ENCODE results near the gene TGFA.
"Not testable (repeated sequence)": the region's sequence is repeated elsewhere in the genome, so short reads cannot be mapped to it uniquely, and the experiment has no call there.

The TGFA gene

DNA sequence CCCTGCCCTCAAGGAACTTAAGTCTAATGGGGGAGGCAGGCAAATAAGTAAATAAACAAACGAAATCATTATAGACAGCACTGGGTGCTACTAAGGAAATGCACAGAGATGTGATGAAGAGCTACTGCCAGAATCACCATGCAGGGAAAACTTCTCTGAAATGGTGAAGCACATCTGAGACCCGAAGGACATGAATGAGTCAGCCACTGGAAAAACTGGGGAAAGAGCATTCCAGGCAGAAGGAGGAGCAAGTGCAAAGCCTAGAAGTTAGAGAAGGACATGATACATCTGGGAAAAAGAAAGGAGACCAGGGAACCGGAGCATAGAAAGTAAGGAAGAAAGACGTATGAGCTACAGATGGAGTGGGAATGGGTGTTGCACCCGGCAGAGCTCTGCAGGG lies 56.8 kb downstream of the TGFA start:
- peak; percentile 13 for DNase-seq

DNA sequence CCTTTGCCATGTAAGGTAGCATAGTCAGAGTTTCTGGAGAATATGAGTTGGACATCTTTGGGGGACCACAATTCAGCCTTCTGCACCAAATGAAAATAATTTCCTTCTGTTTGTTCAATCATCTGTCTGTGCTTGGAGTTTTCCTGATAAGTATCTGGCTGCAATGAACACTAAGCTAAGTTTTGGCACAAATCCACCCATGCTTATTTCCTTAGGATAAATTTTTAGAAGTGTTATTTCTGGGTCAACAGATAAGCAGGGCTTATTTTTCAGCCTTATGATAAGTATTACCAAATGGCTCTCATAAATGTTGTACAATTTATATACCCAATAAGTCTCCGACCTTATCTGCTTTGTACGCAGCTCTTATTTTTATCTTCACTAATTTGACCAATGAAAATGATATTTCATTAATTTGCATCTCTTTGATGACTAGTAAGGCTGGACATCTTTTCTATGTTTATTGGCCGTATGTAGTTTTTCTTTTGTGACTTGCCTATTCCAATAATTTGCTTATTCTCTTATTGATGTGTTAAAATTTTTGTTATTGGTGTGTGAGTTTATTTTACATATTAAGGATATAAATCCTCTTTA lies 59.2 kb downstream of the TGFA start:
- no peak for DNase-seq

DNA sequence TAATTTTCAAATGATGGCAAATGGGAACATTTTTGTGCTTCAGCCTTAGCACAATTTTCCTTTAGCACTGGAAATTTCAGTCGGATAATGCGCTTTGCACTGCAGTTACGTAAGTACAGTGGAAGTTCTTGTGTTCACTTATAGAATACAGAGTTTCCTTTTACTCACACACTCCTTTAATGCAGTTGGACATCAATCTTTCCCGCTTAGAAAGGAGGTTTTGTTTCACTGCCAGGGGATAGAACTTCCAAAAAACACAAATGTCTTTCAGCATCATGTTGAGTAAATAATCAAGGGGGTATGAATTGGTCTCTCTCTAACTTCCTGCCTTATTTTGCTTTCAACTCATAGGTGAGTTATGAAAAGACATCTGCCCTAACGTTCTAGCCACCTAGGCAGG lies 63.2 kb downstream of the TGFA start:
- no peak for DNase-seq

DNA sequence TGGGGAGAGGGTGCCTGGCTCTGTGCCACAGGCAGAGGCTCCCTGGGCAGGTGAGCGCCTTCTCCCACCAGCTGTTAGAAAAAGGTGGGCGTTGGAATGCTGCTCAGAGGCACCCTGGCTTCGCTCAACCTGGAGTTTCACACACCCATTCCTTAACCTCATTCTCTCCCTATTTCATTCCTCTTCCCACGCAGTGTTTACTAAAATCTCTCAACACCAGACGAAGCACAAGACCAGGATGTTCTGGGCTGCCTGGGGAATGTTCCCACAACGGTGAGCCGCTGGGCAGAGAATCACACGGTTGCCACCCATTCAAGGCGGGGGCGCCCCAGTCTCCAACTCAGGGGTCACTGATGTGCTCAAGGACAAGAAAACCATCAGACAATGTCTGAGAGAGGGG lies 64.5 kb downstream of the TGFA start:
- DNase-seq, result no peak

DNA sequence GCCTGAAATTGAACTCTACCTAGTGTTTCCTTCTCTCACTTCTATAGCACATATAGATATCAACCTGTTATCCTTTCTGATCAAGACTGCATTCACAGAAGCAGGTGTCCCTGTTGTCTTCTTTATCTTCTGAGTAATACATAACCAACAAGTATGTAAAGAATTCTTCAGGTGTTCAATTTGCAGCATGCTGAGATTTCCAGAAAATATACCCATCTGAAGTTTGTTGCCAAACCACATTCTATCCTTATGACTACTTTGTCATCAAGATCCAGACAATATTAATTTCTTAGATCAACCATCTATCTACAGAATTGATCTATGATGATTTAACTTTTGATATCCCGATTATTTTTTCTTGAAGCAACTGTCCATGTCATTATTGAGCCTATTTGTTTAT lies 69.5 kb downstream of the TGFA start:
- DNase-seq, result no peak

DNA sequence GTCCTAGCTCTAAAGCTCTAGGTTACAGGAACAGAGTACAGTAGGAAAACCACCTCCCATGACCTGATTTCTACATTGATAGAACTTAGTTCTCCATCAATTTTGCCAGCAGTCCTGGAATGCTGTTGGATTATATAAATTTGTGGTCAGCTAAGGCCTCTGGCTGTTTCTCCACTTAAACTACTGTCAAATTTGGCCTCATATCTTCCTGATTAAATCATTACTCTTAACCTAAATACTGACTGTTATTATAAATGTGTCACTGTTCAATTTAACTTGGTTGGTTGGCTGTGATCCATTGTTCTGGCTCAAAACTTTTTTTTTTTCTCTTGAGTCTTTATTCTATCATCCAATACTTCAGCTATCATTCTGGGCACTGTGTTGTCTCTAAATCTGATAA lies 71.2 kb downstream of the TGFA start:
- no peak for DNase-seq

DNA sequence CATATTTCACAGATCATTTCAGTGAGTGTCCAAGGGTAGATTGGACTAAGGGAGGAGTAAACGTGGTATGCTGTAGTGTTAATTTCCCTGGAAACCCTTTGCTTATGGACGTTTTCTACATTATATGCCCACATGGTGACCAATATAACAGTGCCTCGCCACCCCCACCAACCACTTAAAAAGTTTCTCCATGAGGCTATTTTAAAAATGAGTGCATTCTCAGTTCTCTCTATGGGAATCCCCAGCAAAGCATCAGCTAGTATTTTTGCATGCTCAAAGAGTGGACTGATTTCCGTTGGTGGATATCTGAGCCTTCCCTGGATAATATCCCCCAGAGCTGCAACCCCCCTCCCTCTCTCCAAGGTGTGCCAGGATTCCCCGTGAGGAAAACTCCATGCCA lies 73.2 kb downstream of the TGFA start:
- no peak for DNase-seq

DNA sequence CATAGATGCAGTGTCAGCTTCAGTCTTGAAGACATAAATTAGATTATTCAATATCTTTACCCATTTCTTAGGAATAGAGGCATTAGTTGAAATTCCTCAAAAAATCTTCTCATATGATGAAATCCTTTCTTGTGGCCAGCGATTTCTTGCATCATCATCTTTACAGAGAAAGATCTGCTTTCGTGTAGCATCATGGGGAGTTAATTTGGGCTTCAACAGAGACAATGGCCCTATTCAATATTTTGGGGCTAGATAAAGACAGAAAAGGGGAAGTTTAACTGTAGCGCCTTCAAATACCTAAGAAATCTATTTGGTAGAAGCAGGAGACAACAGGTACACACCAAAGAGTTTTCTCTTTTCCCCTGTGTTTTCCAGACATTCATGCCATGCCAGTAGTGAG lies 73.8 kb downstream of the TGFA start:
- no peak for DNase-seq

DNA sequence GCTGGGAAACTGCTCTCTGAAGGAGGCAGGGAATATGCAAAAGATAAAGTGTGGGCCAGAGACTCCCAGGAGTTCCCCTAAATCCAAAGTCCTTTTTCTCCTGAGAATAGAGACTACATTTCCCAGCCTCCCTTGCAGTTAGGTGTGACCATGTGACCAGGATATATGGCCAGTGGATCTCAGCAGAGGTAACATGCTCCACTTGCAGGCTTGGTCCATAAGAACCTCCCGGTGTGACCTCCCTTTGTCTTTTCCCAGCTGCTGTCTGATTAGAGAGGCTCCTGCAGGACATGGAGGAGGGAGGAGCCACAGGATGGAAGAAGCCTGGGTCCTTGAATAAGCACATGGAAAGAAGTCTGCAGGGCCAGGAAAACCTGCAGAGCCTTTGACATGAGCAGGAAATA lies 76.2 kb downstream of the TGFA start:
- DNase-seq, result no peak

DNA sequence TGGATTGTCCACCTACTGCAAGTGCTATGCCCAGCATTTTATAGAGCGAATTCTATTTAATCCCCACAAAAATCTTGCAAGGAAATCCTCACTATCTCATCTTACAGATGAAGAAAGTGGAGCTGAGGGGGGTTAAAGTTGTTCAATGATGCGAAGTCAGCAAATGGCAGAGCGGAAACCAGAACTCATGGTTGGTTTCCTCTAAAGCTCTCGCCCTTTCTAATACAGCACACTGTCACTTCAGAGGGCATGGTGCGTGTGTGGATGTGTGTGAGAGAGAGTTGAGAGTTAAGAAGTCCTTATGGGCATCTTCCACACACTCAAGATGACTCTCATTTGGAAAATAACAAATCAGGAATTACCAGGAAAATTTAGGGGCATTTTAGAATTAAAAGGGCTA lies 78.4 kb downstream of the TGFA start:
- no peak for DNase-seq

DNA sequence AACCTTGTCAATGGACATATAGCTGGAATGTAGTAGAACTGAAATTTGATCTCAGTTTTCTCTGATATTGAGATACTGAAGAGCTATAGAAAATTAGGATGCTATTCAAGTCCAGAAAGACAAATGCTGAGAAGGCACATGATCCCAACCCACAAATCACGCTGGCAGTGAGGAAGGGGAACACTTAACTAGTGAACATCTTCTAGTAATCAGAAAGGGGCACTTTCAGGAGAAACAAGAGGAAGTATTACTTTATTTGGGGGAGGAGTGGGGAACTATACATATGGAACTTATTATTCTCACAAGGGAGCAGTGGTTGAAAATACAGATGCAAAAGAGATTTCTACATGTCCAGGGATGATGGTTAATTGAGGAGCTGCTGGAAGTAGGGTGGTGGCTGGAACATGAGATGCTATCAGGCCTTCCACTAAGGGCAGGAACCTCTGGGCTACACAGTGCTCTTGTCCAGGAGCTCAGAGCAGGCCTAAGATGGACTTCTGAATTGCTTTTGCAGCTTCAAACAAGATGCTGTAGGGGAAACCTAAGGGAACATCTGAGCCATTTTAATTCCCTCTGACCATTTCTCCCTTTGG lies 79.3 kb downstream of the TGFA start:
- DNase-seq, result no peak

DNA sequence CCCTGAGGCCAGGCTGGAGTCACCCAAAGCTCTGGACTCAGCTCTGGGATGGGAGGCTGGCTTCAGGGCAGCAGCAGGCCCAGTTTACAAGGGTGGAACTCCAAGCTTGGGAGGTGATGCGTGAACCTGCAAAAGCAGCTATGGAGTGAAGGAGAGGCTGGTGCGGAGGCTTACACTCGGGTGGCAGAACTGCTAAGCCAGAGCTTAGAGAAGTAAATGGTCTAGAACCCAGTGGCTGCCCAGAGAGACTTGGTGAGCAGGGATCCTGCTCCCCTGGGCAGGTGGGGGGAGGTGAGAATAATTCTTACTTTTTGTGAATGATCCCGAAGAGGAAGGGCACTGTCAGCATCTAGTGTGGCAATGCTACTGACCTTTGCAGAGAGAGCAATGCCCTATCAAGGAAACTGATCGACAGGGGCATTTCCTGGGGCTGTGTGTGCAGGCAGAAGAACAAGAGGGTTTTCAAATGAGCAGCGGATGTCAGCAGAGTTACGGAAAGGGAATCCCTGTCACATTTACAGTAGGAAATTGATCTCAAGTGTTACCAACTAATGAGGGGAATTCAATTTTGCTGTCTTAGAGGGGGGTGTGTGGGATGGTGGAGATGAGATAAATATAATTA lies 80.4 kb downstream of the TGFA start:
- no peak for DNase-seq

DNA sequence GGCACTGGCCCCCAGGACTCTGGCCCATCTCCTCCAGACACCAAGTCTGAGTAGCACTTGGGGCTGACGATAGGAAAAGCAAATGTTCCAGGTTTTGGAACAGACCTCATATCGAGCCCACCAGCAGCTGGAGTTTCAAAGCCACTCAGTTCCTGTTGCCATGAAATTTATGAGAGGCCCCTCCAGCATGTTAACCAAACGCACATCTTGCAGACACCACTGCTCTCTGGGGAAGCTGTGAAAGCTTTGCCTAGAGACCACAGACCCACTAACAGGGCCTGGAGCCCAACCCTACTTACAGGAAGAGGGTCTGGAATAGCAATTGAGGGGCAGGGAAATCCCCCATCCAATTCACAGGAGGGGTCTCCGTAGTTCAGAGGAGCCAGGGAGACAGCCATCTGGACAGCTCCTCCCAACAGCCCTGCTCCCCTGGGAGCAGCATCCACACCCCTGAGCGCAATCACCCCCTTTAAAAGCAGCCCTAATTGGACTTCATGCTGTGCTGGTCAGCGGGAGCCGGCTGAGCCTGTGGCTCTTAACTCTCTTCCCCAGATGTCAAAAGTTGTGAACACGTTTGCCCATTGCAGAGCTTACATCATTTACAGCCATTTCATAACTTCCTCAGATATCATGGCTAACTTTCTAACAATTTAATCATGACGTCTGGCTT lies 81.3 kb downstream of the TGFA start:
- DNase-seq, result no peak

DNA sequence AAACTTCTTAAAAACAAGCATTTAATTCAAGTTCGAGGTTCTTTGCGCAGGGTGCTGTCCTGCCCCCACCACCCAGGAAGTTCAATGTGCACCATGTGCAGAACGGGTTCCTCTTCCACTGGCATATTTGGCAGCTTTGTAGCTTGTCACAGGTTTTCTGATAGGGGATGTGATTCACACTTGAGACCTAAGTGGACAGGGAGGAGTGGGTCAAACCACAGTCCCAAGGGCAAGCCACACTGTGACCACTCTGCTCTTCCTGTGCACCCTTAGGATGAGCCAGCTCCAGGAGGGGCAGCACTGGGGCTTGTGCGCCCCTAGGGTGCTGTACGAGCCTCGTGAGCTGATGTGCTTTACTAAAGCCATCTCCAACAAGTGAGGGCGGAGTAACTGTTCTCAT lies 82.5 kb downstream of the TGFA start:
- DNase-seq, result no peak

DNA sequence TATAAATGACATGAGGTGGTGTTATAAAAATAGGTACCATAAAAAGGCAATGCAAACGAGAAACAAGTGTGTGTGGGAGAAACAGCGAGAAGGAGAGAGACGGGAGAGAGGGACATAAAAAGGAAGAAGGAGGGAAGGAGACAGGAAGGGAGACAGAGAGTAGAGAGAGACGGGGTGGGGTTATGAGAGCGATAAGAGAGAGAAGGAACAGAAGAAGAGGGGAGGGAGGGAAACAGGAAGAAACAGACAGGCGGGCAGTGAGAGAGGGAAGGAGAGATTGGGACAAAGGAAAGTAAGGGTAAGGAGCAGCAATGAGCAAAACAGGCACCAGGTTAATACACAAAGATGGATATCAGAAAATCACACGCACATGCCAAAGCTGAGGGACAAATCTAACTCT lies 83.7 kb downstream of the TGFA start:
- DNase-seq, result no peak

DNA sequence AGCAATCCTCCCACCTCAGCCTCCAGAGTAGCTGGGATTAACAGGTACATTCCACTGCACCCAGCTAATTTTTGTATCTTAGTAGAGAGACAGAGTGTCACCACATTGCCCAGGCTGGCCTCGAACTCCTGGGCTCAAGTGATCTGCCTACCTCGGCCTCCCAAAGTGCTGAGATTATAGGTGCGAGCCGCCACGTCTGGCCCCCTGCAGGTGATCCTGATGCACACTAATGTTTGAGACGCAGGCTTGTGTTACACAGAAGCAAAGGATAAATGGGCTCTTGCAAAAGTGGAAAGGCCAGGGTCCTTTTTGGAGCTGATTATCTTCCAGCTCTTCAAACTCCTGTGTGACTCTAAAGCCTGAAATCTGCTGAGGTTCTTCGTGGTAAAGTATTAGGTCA lies 84.2 kb downstream of the TGFA start:
- DNase-seq, result no peak

DNA sequence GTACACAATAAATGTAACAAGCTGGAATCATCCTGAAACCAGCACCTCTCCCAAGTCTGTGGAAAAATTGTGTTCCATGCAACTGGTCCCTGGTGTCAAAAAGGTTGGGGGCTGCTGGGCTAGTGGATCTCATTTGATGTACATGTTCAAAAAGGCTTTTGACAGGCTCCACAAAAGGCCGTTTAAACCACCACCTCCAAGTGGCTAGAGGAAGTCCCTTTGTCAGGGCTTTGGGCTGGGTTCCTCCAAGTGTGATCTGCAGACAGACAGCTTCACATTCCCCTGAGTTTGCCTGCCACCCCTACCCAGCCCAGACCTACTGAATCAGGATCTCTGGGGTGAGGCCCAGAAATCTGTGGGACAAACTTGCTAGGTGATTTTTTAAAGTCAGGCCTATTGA lies 84.7 kb downstream of the TGFA start:
- DNase-seq, result no peak

DNA sequence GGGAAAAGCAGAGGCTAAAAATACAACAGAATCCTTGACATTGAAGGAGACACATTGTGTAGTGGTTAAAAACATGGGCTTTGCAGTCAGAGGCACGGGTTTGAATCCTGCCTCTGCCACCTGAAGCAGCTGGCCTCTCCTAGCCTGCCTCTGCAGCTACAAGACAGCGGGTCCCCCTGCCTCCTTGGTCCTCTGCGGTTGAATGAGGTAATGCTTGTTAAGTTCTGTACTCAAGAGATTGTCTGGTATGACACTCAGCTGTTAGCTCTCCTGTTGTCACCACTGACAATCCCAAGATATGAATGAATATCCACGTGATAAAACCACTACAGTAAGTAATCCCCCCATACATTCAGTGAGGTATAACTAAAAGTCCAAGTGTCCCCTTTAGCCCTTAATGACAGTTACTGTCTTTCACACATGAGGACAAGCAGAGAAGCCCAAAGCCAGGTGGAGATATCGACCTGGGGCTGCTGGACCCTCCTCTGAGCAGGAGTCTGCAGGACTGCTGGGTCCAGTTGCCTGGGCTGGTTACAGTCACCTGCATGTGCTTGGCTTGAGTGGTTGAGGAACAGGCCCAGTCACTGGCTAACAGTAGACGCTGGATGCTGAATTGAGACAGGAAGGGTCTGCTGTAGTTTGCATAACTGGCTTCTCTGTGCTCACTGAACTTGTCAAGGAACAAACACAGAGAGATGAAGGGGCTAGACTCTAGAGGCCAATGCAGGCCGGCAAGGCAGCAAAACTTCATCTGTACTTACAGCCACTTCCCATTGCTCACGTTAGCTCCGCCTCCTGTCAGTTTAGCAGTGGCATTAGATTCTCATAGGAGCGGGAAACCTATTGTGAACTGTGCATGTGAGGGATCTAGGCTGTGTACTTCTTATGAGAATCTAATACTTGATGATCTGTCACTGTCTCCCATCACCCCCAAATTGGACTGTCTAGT lies 85.5 kb downstream of the TGFA start:
- no peak for DNase-seq

DNA sequence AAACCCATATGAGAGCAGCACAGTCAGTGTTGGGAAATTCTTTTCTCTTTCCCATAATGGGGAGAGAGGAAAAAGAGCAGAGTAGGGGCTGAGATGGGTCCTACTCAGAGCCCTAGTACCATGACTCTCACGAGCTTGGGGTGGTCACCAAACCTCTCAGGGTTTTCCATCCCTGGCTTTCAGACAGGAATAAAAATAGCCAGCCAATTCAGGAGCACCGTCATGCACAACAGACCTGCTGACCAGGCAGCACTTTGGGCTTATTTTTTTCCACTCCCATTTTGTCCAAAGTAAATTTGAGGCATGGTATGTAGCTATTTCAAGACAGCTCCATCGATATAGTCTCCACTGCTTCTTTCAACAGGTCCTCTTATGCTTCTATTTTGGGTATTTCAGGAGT lies 86.4 kb downstream of the TGFA start:
- DNase-seq, result no peak

DNA sequence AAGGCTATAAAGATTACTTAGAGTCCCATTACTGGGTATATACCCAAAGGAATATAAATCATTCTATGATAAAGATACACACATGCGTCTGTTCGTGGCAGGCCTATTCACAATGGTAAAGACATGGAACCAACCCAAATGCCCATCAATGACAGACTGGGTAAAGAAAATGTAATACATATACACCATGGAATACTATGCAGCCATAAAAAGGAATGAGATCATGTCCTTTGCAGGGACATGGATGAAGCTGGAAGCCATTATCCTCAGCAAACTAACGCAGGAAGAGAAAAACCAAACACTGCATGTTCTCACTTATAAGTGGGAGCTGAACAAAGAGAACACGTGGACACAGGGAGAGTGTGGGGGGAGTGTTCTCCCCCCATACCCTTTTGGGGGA lies 87.0 kb downstream of the TGFA start:
- not testable (repeated sequence) for DNase-seq

DNA sequence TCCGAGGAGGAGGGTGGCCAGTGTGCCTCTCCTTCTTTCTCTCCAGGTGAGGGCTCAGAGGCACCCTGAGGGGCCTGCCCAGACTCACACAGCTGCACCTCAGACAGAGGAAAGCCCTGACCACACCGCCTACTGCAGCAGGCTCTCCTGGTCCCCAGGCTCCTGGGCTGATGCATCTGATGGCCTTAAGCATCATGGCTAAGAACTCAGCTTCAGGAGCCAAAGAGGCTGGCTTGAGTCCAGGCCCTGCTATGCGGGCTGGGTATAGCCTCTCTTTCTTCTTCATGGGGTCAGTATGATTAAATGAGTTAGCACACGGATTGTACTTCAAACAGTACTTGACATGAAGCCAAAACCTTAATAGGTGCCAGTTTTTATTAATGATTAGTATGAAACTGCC lies 89.6 kb downstream of the TGFA start:
- DNase-seq, result no peak

DNA sequence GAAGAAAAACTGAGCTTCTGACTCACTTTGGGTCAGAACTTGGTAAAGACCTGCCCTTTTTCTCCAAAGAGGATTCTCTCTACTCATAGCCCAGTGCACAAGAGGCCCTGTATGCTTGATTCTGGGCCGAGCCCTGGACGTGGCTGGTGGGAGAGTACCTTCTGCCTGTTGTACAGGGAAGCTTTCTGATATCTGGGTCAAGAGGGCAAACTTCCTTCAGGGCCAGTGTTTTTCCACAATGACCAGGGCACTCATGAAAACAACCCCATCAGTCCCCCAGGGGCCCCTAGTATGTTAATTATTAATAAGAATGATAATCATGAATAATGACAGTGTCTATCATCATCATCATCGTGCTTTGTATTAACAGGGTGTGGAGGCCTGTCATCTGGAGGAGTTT lies 90.0 kb downstream of the TGFA start:
- DNase-seq, result no peak
